Glutamatergic neuron (in vitro differentiated cells): ENCODE data around the gene EML1. TPM values are rescaled to one million over a fixed set of nuclear protein-coding genes. Genes with fewer than 3 reads are reported as not detected.

Experiments
- DNase-seq: peaks from one replicate; pipeline ENCODE4 v3.0.0; 2022
- H3K27ac Mint-ChIP-seq: one replicate; pipeline ENCODE4 v1.8.0; 2020; ENCODE audit warnings: mild to moderate bottlenecking, mixed read lengths, inconsistent platforms; ENCODE audit not compliant: unreplicated experiment
- H3K27me3 Mint-ChIP-seq: one replicate; pipeline ENCODE4 v1.8.0; 2020; ENCODE audit warnings: mild to moderate bottlenecking, moderate library complexity, mixed read lengths, inconsistent platforms; ENCODE audit not compliant: unreplicated experiment
- H3K36me3 Mint-ChIP-seq: one replicate; pipeline ENCODE4 v1.8.0; 2020; ENCODE audit warnings: mild to moderate bottlenecking, mixed read lengths, inconsistent platforms; ENCODE audit not compliant: unreplicated experiment
- H3K4me1 Mint-ChIP-seq: one replicate; pipeline ENCODE4 v1.8.0; 2020; ENCODE audit warnings: mild to moderate bottlenecking, low read depth, mixed read lengths, inconsistent platforms; ENCODE audit not compliant: unreplicated experiment
- H3K4me3 Mint-ChIP-seq: one replicate; pipeline ENCODE4 v1.8.0; 2020; ENCODE audit warnings: mild to moderate bottlenecking, mixed read lengths, inconsistent platforms; ENCODE audit not compliant: unreplicated experiment
- H3K9me3 Mint-ChIP-seq: one replicate; pipeline ENCODE4 v1.8.0; 2020; ENCODE audit warnings: mild to moderate bottlenecking, moderate library complexity, mixed read lengths, inconsistent platforms; ENCODE audit not compliant: unreplicated experiment
- total RNA-seq: library from RNA; stranded (reverse); fragmentation: NEBNext Ultra II Directional; extraction: Animal tissue kit (Norgen Biotek cat#: 25700); gene quantifications from one replicate; pipeline ENCODE4 v1.2.1, GENCODE V29; 2021; ENCODE audit not compliant: unreplicated experiment
- TF ChIP-seq, protein P1 (sequence below): fragments of 200-600 bp; sonication (generic); IDR thresholded peaks from one replicate; pipeline ENCODE4 v1.5.0; 2021; ENCODE audit not compliant: partially characterized antibody, unreplicated experiment

EML1 gene
- total RNA-seq, 1 donor from 2014 or later = 73.6 TPM

DNA sequence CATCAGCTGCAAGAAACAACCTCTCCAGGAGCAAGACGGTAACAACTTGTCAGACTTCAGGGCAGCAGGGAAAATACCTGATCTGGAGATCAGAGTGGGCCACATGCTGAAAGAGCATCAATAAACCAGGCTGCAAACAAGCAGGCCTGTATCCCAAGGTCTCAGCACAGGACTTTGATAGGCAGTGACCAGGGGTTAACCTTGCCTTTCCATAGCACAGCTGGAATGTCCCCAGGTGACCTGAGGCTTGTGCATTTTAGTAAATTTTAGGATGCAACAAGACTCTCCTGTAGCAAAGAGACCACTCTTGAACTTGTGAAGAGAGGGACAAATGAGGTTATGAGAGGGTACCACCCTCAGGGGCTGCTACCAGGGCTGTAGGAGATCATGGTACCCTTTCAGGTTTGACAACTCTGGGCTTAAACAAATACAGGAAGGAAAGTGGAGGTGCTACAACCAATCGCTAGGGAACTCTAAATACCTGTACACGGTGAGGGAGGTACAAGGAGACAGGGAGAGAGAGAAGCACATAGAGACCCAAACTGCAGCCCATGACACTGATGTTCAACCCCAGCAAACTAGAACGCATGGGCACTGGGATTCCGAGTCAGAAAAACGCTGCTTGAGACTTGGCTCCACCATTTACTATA is 176.6 kb downstream of the EML1 start:
- Mint-ChIP-seq H3K4me3 (no peak overlapping the region), H3K4me1 (peaks cover 12% of the 10 kb centered on the region), H3K9me3 (peaks cover 11% of the 10 kb centered on the region), H3K27ac (no peak overlapping the region), H3K27me3 (peaks cover 21% of the 10 kb centered on the region), H3K36me3 (peaks cover 17% of the 10 kb centered on the region)
- TF ChIP-seq, protein P1, sequence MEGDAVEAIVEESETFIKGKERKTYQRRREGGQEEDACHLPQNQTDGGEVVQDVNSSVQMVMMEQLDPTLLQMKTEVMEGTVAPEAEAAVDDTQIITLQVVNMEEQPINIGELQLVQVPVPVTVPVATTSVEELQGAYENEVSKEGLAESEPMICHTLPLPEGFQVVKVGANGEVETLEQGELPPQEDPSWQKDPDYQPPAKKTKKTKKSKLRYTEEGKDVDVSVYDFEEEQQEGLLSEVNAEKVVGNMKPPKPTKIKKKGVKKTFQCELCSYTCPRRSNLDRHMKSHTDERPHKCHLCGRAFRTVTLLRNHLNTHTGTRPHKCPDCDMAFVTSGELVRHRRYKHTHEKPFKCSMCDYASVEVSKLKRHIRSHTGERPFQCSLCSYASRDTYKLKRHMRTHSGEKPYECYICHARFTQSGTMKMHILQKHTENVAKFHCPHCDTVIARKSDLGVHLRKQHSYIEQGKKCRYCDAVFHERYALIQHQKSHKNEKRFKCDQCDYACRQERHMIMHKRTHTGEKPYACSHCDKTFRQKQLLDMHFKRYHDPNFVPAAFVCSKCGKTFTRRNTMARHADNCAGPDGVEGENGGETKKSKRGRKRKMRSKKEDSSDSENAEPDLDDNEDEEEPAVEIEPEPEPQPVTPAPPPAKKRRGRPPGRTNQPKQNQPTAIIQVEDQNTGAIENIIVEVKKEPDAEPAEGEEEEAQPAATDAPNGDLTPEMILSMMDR = no peak
- no peak for DNase-seq

DNA sequence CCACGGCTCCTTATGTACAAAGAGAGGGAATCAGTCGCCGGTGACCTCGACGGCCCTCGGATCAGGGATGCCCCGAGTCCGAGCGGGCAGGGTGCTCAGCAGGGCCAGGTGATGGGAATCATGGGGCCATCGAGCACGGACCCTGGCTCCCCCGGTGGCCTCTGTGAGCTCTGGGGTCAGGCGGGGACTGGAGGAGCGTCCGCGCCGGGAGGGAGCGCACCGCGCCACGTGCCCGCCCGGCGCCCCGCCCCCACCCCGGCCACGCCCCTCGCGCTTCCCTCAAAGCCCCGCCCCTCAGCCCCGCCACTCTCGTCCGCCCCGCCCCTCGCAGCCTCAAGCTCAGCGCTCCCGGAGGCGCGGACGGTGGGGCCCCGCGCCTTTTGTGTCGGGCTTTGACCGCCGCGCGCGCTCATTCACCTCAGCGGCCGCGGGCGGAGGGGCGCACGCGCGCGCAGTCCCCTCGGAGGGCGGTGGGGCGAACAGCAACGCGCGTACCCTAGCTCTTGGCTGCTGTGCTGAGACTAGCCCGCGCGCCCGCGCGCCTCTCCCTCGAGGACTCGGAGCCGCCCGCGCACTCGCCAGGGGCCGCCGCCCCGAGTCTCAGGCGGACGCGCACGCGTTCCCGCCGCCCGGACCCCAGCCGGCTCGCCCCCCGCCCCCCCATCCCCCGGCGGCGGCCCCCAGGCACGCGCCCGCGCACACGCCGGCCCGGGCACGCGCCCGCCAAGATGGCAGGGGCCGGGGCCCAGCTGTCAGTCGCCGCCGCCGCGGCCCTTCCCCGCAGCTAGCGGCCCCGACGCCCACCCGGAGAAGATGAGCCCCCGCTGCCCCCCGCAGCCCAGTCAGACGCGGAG is 178.1 kb downstream of the EML1 start:
- Mint-ChIP-seq H3K27me3 (peaks cover 24% of the 10 kb centered on the region), H3K27ac (peak overlapping the region; percentile 77), H3K36me3 (peaks cover 17% of the 10 kb centered on the region), H3K4me3 (peak overlapping the region; percentile 82), H3K9me3 (peaks cover 11% of the 10 kb centered on the region), H3K4me1 (peaks cover 7% of the 10 kb centered on the region)
- TF ChIP-seq, protein P1 = no peak
- peak; percentile 91 for DNase-seq

DNA sequence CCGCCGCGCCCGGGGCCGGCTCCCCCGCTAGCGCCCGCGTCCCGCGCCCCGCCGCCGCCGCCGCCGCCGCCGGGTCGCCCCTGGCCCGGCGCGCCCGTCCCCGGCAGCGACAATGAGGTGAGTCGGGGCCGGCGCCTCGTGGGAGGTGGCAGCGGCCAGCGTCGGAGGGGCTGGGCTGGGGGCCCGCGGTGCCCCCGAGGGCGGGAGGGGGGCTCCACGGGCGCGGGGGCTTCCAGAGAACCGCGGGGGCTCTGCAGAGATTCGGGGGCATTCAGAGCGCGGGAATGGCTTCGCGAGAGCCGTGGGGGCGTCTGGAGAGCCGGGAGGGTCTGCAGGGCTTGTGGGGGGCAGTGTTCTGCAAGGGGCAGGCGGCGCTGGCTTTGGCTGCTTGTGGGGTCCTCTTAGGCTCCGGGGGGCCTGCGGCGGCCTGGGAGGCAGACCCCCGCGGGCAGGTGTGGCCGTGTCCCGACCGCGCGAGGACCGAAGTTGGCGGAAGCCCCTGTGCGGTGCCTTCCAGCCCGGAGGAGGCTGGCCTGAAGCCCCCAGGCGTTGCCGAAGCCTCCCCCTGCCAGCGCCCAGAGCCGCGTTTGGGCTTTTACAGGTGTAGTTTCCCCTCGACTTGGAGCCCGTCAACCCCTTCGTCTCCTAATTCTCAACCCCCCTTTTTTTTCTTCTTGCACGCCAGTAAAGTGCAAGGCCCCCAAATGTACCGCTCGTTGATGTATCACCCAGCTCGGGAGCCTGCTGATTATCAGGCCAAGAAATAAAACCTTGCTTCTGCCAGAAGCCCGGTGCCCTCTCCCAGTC is 178.9 kb downstream of the EML1 start:
- Mint-ChIP-seq H3K27me3 (peaks cover 24% of the 10 kb centered on the region), H3K4me1 (peaks cover 3% of the 10 kb centered on the region), H3K36me3 (peaks cover 17% of the 10 kb centered on the region), H3K4me3 (peak overlapping the region; percentile 98), H3K9me3 (peaks cover 13% of the 10 kb centered on the region), H3K27ac (peak overlapping the region; percentile 92)
- TF ChIP-seq, protein P1 = no peak
- peak; percentile 53 for DNase-seq

DNA sequence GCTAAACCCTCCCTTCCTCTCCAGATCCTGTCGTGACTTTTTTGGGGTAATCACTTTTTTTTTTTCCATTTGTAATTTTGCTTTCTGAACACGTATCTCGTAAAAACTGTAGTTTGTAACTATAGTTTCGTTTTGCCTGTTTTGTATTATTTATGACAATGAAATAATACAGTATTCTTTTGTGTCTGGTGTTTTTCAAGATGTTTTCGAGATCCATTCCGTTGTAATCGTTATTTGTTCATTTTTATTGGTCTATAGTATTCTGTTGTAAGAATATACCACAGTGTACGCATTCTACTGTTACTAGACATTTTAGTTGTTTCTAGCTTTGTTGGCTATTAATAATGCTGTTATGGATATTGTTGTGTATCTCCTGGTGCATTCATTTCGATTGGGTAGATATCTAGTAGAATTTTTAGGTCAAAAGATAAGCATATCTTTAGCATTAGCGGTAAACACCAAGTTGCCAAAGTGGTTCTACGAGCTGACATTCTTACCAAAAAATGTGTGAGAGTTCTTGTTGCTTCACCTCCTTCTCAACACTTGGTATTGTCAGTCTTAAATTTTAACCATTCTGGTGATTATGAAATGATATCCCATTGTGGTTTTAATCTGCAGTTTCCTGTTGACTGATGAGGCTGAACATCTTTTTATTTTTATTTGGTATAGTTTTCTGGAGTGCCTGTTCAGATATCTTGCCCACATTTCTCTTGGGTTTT is 179.7 kb downstream of the EML1 start:
- Mint-ChIP-seq H3K4me3 (peak overlapping the region; percentile 98), H3K36me3 (peaks cover 17% of the 10 kb centered on the region), H3K27me3 (peaks cover 24% of the 10 kb centered on the region), H3K27ac (peak overlapping the region; percentile 92), H3K9me3 (peaks cover 11% of the 10 kb centered on the region), H3K4me1 (no peaks in the 10 kb centered on the region)
- no peak for DNase-seq
- TF ChIP-seq, protein P1 = no peak
